Astrocyte of the hippocampus (primary cell): ENCODE data around the gene MCC.

Source experiments
- DNase-seq: peaks from one replicate; pipeline ENCODE4 v3.0.0; 2011; ENCODE audit warnings: low read depth, low spot score

Gene MCC

DNA sequence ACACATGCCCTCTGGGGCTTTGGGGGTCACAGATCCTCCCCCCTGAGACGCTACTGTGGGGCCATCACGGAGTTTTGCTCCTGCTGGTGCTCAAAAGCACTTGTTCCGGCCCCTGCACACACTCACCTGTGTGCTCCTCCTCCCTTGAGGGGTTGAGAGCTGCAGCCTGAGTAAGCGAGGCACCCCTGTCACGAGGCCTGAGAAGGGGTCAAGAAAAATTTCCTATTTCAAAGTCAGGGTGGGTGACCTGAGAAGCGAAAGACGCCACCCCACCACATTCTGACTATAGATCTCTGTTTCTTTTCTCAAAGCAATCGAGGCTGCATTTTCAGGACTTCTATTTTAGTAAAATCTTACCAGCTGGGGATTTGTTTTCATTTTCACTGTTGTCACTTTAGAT is 373.2 kb downstream of the MCC start:
- no peak for DNase-seq

DNA sequence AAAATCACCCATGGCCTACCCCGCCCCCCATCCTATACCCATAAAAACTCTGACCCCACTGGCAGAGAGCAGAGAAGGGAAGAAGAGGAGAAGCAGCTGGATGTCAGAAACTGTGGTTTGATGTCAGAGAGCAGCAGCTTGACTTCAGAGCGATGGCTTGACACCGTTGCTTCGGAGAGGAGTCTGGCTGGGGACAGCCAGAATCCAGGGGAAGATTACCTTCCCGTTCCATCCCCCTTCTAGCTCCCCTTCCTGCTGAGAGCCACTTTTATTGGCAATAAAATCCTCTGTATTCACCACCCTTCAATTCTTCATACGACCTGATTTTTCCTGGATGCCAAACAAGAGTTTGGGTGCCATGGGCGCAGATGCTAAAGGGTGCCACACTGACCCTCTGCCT is 373.7 kb downstream of the MCC start:
- DNase-seq, result no peak

DNA sequence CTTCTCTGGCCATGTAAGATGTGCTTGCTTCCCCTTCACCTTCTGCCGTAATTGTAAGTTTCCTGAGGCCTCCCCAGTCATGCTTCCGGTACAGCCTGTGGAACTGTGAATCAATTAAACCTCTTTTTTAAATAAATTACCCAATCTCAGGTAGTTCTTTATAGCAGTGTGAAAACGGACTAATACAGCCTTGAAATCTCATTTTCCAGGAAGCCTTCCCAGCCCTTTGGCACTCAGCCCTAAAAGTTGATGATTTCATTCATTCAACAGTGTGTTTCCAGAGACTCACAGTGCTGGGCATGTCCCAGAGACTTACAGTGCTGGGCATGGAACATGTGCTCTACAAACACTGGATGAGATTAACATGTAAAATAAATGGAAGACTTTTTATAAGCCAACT is 375.8 kb downstream of the MCC start:
- peak; percentile 75 for DNase-seq

DNA sequence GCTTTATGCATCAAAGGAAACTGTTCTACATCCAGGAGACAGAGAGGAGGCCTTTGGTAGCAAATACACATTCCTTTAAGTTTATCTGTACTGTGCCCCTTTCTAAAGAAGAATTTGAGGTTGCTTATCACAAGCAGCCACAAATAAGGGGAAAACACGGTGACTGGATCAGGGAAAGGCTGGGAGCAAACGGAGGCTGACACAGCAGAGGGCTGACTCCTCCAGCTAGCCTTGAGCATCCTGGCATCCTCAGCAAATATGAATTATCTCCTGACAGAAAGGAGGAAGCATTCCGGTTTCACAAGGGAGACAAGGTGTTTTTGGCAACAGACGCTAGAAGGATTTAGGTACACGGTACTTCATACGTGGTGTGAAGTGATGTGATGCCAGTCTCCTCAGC is 378.1 kb downstream of the MCC start:
- peak; percentile 36 for DNase-seq

DNA sequence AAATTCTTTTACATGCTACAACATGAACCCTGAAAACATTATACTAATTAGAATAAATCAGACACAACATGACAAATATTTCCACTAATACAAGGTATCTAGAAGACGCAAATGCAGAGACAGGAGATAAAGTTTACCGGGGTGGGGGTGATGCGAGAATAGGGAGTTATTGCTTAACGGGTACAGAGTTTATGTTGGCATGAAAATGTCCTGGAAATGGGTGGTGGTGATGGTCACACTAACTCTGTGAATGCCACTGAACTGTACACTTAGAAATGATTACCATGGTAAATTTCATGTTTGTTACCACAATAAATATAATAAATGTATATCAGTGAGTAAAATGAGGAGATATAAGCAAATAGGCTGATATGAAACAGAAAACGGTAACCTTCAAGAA is 378.9 kb downstream of the MCC start:
- DNase-seq, result no peak

DNA sequence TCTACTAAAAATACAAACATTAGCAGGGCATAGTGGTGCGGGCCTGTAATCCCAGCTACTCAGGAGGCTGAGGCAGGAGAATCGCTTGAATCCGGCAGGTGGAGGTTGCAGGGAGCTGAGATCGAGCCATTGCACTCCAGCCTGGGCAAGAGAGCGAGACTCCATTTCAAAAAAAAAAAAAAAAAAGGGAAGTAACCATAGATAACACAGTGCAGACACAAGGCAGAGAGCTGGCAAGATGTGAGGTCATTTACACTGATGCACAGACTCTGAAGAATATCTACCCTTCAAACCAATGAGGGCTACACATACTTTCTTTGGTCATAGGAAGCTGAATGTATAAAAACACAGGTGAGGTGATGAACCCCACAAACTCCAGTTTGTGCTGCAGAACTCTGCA is 379.8 kb downstream of the MCC start:
- DNase-seq, result no peak

DNA sequence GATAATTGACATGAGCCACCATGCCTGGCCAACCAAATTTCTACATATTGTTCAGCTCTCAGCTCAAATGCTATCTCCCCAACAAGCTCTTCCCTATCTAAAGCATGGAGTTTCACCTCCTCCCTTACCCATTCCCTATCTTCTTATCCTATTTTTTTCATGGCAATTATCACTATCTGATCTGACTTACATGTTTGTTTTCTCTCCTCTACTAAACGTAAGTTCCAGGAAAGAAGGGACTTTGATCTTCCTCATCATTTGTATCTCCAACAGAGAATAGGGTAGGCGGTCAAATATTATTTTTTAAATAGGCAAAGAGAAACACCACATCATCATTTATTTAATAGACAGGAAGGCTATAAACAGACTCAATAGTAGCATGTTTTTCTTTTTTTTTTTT is 381.4 kb downstream of the MCC start:
- DNase-seq, result no peak

DNA sequence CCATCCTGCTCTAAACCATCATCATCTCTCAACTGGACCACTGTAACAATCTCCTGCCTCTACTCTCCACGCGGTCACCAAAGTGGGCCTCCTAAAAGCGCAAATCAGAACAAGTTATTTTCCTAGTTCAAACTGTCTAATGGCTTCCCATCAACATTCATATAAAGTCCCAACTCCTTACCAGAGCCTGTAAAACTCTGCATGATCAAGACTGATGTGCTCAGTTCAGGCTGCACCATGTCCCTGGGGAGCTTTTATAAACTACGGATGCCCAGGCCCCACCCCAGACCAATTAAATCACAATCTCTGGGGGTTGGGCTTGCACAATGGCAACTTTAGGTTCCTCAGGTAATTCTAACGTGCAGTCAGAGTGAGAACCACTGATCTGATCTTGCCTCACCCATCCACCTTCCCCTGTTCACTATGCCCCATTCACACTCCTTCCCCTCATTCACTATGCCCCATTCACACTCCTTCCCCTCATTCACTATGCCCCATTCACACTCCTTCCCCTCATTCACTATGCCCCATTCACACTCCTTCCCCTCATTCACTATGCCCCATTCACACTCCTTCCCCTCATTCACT is 382.5 kb downstream of the MCC start:
- DNase-seq, result no peak

DNA sequence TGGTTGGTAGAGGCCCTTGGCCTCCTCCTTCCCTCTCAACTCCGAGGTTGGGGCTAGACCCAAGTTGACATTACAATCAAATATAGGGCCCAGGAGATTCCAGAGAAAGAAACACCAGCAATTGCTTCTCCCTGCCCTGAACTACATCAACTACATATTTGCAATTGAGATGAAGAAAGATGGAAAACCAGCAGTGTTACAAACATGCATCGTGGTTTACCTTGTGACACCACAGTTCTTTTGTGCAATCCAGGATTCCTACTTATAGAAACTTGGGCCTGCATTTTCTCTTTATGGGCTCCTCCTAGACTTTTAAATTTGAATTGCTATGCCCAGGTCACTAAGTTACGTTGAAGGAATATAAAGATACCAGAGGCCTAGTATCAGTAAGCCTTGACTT is 384.9 kb downstream of the MCC start:
- no peak for DNase-seq

DNA sequence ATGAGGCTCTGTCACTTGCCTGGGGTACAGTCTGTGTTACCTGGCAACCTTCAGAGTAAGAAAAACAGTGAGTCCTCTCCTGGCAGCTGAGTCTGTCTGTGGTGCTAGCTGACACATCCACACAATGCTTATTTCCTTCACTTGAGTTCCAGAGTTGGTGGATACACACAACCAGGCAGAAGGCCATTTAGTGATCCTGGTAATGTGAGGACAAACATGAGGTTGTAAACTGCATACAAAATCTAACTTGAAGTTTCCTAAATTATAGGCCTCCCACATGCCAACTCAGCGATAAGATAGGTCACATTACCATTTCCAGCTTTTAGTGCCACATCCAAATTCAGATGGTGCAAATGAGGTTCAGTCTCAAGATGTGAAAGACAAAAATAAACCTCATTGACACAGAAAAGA is 386.1 kb downstream of the MCC start:
- DNase-seq, result peak; percentile 56

DNA sequence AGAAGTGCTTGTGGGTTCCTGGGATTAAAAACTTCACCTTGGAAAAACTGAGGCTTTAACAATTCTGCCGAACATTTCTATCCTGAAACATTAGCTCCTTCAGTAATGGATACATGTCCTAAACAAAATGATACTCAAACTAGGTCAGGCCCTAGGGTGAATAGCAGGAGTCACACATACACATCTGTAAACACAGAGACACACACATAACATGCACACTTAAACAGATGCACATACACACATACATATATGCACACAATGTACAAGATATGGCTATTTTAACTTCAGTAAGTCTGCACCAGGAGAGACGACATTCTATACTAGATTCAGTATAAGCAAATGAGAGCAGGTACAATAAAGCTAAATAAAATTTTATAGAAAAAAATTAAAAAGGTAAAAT is 387.3 kb downstream of the MCC start:
- no peak for DNase-seq

DNA sequence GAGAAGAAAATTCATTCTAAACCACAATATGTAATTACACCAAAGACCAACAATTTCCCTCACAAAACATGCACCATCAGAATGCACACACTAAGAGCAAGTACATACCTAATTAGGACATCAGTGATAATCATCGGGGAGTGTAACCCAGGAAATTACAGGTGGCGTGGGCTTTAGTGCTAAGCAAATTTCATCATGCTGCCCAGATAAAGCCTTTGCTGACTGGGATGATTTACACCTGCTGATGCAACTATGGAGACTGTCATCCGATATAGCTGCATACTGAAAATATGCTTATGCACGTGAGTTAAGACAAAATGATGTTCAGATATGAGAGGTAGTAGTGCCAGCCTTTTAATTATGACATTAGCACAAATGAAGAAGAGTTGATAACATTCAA is 388.4 kb downstream of the MCC start:
- DNase-seq, result no peak

DNA sequence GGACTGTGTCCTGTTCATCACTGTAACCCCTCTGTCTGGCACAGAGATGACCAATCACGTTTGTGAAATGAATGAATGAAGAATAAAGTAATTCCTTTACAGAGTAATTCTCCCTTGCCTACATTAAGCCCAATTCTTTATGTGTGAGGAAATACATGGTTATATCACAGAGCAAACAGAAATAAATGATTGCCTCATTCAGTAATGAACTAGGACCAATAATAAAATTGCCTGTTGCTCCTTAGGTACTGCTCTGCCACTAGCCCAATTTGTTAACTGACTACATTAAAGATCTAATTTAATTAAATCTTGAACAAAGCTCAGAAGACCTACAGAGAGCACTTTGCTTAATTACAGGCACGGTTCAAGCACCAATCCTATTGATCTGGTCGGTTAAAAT is 389.9 kb downstream of the MCC start:
- no peak for DNase-seq

DNA sequence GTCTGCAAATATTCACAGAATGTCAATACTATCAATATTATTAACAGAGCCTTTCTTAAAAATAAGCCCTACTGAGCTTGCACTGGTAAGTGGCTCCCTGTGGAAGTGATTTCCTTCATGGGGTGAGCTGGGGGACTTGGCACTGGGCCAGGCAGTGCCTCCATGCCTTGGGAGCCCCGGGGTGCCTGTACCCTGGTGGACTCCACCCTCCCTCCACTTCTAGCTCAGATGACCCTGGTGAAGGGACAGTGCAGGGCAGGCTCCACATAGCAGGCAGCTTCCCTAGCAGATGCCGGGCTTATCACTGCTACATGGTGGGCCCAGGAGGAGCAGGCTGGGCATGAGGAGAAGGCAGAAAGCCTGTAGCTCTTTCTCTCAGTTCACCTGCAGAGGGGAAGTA is 392.4 kb downstream of the MCC start:
- no peak for DNase-seq

DNA sequence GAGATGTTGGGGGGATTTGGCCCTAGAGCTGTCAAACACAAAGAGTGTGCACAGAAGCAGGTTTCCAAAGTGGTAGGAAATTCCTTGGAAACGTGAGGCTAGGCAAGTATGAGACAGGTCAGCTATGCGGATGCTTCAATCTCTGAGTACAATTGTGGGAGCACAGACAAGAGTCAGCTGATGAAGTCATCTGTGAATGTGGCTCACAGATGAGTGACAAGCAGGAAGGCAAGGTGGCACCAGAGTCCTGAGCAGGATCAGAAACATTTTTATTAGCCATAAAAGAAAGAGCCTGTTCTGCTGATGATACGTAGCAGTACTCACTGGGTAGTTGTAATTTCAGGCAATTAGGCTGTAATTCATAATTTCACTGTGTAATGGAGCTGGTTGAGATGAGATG is 394.7 kb downstream of the MCC start:
- DNase-seq, result no peak

DNA sequence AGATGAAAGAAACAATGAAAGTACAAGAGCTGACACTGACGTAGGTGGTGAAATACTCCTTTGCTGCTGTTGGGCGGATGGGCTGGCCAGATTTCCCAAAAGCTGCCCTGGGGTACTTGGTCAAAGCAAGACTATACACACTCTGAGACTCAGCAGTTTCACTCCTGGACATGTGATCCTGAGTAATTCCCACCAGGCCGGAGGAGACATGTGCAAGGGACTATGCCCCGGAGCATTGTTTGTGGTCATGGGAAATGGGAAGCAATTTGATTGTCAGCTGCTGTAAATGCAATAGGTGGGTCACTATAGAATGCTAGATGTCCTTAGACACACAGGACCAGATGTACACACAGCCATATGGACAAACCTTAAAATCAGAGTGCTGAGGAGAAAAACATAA is 395.6 kb downstream of the MCC start:
- no peak for DNase-seq

DNA sequence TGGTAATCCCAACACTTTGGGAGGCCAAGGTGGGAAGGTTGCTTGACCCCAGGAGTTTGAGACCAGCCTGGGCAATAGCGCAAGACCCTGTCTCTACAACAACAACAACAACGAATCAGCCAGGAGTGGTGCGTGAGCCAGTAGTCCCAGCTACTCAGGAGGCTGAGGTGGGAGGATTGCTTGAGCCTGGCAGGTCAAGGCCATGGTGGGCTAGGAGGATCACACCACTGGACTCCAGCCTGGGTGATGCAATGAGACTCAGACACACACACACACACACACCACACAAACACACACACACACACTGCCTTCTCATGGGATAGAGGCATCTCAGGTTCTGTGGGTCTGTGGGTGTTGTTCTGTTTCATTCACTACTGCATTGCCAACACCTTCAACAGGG is 396.6 kb downstream of the MCC start:
- DNase-seq, result no peak

DNA sequence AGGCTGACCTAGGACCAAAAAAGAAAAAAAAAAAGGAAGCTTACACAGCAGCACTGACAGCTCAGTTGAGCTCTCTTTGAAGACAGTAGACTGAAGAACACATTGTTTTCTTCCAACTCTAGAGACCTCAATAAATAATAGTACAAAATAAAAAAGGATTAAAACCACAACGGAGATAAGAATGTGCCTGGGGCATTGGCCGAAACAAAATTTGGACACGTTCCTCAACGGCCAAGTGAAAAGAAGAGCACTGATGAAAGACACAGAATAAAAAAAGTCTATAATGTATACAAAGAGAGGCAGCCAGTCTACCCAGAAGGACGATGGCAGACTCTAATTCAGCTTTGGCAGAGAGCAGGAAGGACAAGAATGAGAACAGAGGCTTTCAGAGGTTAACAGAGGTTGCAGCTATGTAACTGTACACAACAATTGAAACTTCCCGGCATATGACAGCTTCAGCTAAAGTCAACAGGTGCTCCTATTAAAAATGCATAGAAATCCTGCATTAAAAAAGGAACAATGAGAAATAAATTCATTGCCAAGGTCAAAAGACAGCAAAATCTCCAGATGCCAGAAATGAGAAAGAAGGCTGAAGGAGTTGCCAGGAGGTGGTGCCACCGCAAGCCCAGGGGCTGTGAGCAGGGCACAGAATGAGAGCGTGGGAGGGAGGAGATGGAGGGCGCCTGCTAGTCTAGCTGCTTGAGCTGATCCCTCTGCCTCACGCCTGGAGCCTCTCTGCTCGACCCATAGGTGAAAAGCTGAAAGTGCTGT is 397.7 kb downstream of the MCC start:
- peak; percentile 49 for DNase-seq

DNA sequence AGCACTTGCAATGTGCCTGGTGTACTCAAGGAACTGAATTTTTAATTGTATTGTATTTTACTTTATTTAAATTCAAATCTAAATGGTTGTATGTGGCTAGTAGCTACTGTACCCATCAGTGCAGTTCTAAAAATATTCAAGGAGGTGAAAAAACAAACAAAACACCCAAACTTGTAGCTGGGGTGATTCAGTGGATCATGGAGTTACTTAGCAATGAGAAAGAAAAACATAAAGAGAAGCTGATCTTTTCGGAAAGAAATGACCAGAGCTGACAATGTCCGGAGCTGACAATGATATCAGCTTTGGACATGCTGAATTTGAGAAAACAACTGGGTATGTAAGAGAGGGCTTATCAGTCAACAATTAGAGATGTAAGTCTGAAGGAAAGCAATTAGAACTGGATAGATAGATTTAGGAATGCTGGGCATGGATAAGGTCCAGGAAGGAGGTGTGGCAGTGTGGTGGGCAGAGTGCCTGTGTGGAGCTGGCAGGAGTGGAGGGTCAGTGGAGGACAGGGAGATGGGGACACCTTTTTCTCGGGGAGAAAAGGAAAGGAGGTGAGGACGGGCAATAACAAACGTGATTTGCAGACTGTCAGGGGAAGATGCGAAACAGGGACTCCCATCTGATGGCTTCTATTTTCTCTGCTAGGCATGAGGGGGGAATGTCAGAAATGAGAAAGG is 398.5 kb downstream of the MCC start:
- DNase-seq, result peak; percentile 49

DNA sequence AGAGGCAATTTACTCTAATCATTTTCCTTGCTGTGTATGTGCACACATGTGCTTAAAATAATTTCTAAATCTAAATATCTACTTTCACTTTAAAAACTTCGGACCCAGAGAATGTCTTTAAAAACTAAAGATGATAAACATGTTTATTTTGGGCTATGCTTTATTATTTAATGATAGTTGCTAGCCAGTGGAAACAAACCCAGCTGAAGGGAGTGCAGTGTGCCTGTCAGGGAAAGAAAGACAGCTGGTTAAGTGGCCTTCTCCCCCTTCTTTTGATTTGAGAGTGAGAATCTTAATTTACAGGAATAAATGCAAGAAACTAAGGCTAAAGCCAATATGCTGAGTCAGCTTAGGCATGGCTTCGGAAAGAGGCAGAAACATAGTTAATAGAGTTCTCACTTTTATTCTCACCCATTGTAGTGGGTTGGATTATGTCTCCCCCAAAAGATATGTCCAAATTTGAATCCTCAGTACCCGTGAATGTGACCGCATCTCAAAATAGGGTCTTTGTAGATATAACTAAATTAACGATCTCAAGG is 400.2 kb downstream of the MCC start:
- DNase-seq, result peak; percentile 29

DNA sequence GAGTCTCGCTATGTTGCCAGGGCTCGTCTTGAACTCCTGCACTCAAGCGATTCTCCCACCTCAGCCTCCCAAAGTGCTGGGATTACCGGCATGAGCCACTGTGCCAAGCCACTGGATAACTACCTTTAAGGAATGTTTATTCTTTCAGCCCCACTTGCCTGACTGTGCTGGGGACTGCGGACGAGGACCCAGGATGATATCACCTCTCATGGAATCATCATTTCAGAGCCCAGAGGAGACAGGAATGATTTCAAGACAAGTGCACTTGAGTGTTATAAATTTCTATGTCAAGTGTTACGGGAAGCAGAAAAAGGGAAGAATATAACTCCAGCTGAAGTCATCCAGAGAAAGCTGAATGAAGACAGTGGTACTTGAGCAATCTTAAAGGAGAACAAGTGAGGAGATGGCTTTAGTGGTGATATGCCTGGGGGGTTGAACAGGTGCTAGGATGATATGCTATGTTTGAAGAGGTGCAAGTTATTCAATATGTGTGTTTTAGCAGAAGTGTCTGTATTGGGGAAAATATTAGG is 402.3 kb downstream of the MCC start:
- DNase-seq, result no peak

DNA sequence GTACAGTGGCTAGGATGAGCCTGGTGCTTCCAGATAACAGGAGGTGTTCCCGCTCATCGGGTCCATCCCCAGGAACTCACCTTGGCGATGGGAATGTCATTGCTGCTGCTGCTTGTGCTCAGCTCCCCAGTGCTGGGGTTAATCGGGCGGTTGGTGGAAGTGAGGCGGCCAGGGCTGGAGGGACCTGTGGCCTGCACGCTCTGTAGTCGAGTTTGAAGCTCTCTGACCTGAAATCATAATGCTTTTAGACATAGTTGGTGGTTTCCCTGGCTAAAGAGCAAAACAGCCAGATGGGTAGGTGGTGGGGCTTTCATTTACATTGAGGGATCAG is 403.2 kb downstream of the MCC start:
- DNase-seq, result no peak
